CD4-positive, alpha-beta T cell treated with Interleukin-10 for 1 hour (primary cell): ENCODE results near the gene TDRD12.
"Not testable (repeated sequence)": the region's sequence is repeated elsewhere in the genome, so short reads cannot be mapped to it uniquely, and the experiment has no call there.

Experiments
- DNase-seq: peaks from one replicate; pipeline ENCODE4 v3.0.0-alpha.2; 2020

TDRD12 gene

DNA sequence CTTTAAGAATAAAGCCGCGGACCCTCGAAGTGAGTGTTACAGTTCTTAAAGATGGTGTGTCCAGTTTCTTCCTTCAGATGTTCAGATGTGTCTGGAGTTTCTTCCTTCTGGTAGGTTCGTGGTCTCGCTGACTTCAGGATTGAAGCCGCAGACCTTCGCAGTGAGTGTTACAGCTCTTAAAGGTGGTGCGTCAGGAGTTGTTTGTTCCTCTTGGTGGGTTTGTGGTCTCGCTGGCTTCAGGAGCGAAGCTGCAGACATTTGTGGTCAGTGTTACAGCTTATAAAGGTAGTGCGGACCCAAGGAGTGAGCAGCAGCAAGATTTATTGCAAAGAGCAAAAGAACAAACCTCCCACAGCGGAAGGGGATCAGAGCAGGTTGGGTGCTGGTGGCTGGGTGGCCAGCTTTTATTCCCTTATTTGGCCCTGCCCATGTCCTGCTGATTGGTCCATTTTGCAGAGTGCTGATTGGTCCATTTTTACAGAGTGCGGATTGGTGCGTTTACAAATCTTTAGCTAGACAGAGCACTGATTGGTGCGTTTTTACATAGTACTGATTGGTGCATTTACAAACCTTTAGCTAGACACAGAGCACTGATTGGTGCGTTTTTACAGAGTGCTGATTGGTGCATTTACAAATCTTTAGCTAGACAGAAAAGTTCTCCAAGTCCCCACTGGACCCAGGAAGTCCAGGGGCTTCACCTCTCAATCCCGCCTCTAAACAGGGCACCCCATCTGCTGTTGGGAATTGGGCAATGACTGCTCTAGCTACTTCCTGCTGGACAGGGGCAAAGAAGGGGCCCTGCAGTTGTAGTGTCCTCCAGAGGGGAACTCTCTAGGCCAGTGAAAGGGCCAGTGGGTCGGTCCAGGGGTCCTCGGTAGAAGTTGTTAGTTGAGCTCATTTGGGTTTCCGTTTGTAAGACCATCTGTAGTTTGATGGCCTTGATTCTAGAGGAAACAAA is 26.1 kb upstream of the TDRD12 start:
- DNase-seq: peak; percentile 58

- not testable (repeated sequence) for DNase-seq
These were observed 25.3 kb upstream of the TDRD12 start for GRCh38 chr19:32694316-32694715.

DNA sequence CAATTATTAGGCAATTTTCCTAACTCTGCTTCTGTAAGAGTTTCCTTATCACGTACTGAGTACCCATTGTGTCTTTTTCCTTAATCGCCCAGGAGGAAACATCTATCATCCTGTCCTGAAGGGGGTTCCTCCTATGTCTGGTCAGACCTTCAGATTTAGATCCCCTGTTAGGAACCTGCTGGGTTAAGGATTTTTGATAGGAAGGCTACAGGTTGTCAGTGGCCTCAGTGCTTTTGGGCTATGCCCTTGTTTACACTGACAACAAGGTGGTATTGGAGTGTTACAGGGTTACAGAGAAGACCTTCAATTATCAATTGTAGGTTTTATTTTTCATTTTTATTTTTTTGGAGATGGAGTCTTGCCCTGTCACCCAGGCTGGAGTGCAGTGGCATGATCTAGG is 24.7 kb upstream of the TDRD12 start:
- DNase-seq: not testable (repeated sequence)

DNA sequence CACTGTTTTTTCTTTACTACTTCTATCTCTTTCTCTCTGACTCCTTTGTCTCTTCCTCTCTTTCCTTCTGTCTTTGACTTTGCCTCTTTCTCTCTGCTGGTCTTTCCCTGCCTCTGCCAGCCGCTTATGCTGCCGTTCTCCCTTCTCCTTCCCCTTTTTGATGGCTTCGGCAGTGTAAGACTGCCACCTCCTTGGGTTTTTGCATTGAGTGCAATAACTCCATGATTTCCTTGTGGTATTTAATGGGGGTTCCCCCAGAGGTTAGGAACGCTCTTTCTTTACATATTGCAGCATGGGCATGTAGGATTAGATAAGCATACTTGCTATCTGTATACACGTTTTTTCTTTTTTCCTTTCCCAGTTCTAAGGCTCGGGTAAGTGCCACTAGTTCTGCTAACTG is 24.1 kb upstream of the TDRD12 start:
- DNase-seq: not testable (repeated sequence)

DNA sequence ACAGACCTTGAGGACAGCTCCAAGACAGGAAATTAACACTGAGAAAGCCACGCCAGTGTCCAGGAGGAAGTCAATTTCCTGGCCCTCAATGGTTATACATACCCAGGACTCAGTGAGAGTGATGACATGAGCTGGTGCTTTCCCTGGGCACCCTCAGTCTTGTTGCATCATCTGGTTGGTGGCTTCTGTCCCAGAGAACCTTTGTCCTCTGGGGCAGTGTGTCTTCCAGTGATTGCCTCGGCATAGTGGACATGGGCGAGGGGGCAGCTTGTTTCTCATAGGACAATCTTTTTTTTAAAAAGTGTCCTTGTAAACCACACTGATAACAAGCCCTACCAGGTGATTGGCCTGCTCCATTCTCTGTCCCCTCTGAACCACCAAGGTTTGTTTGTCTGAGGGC is 22.8 kb upstream of the TDRD12 start:
- DNase-seq: not testable (repeated sequence)

- DNase-seq: not testable (repeated sequence)
These were observed 19.4 kb upstream of the TDRD12 start for GRCh38 chr19:32700129-32700528.

- no peak for DNase-seq
These were observed 17.6 kb upstream of the TDRD12 start for GRCh38 chr19:32702010-32702409.

DNA sequence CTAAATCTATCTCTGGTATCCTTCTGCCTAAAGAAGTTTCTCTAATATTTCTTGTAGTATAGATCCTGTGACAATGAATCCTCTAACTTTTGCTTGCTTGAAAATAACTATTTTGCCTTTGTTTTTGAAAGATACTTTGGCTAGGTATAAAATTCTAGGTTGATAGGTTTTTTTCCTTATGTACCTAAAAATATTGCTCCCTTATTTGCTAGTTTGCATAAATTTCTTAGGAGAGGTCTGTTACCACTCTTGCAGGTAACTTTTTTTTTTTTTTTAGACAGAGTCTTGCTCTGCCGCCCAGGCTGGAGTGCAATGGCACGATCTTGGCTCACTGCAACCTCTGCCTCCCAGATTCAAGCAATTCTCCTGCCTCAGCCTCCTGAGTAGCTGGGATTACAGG is 15.6 kb upstream of the TDRD12 start:
- DNase-seq: not testable (repeated sequence)

DNA sequence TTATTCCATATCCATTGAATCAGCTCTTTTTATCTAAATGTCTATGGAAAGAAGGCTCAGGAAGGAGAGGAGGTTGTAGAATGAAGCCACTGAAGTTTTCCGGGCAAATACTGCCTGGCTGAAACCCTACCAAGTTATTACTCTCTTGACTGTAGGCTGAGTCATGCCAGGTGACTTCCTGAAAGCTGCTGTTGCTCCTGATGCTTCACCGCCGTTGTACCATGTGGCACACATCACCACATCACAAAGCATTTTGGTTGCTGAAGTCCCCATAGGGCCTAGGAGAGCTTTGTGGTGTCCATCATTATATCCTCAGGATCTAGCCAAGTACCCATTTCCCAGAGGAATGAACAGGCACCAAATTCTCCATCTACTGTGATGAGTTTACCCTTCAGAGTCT is 11.1 kb upstream of the TDRD12 start:
- peak; percentile 13 for DNase-seq

DNA sequence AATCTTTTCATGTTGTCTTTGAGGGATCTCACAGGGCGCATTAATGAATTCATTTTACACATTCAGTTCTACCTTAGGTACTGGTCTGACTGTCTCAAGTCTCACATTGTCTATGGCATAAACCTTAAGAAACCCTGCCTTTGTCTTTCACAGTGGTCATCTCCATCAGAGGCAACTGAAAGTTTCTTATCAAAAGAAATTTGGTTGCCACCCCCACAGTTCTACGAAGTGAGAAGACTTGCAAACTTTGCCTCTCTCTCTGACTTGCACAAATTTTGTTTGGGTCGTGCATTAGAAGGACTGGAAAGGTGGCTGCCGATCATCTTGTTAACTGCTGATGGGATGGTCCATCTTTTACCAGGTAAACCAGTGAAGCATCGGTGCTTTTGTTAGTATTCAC is 10.5 kb upstream of the TDRD12 start:
- DNase-seq: no peak

GRCh38 chr19:32711747-32712146 is 7.8 kb upstream of the TDRD12 start:
- no peak for DNase-seq

DNA sequence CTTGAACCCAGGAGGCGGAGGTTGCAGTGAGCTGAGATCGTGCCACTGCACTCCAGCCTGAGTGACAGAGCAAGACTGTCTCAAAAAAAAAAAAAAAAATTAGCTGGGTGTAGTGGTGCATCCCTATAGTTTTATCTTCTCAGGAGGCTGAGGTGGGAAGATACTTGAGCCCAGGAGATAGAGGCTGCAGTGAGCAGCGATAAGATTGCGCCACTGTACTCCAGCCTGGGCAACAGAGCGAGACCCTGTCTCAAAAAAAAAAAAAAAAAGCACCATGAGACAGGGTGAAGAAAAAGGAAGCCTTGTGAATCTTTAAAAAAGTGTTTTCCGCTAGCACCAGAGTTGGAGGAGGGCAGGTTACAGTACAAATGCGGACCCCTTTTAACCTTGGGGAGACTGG is 3.4 kb upstream of the TDRD12 start:
- not testable (repeated sequence) for DNase-seq

GRCh38 chr19:32717496-32717895 is 2.1 kb upstream of the TDRD12 start:
- DNase-seq: no peak

- DNase-seq: no peak
These were observed 1.3 kb upstream of the TDRD12 start for GRCh38 chr19:32718286-32718685.

DNA sequence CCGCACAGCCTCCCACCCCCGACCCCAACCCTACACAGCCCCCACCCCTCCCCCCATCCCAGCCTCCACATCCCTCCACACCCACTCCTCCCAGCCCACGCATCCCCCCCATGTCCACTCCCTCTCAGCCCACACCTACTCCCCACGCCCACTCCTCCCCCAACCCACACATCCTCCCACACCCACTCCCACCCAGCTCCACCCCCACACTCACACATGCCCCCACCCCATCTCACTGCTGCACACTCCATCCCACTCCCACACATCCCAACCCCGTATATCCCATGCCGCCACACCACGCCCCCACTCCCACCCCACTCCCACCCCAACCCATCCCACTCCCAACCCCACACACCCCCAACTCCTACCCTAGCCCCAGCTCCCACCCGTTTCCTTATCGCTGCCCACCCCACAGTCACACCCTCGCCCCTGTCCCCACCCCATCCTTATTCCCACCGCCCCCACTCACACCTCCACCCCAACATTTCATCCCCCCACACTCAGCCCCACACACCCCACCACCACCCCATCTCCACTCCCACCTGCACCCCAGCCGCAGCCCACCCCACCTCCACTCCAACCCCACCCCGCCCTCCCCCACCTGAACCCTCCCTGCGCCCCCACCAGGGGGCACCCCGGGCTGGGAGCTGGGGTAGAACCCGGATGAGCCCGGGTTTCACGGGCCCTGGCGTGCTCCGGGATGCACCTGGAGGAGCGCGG is 809 bp downstream of the TDRD12 start:
- no peak for DNase-seq

DNA sequence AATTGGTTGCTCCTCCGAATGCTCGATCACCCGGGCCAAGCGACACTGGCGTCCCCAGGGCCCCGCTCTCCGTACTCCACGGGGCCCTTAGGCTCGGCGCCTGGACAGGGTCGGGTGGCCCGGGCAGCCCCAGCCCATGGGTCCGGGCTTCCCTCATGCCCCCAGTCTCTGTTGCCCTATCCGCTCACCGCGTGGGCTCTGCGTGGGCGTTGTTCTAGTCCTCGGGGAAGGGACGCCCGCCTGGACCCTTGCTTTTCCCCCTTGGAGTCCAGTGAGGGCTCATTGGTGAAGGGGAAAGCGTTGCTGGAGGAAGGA is 1.3 kb downstream of the TDRD12 start:
- DNase-seq: no peak

DNA sequence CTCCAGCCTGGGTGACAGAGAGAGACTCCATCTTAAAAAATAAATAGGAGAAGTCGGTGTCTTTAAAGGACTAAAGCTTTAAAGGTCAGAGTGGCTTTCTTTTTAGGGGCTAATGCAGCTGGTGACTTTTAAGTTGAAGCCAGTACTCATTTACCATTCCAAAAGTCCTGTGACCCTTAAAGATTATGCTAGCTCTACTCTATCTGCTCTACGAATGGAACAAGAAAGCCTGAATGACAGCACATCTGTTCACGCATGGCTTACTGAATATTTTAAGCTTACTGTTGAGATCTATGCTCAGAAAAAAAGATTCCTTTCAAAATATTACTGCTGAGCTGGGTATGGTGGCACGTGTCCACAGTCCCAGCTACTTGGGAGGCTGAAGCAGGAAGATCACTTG is 16.4 kb downstream of the TDRD12 start:
- DNase-seq: no peak

DNA sequence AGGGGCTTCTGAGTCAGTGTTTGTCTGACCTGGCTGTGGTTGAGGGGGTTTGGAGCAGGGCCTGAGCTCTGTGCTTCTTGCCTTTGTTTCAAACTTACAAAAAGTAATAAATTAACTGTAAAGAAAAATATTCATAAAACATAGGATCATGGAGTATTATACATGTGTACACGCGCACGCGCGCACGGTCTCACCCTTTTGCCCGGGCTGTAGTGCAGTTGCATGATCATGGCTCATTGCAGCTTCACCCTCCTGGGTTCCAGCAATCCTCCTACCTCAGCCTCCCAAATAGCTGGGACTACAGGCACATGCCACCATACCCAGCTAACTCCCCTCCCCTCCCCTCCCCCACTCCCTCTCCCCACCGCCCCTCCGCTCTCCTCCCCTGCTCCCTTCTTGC is 23.5 kb downstream of the TDRD12 start:
- no peak for DNase-seq

- no peak for DNase-seq
These were observed 23.9 kb downstream of the TDRD12 start for GRCh38 chr19:32743447-32743846.

DNA sequence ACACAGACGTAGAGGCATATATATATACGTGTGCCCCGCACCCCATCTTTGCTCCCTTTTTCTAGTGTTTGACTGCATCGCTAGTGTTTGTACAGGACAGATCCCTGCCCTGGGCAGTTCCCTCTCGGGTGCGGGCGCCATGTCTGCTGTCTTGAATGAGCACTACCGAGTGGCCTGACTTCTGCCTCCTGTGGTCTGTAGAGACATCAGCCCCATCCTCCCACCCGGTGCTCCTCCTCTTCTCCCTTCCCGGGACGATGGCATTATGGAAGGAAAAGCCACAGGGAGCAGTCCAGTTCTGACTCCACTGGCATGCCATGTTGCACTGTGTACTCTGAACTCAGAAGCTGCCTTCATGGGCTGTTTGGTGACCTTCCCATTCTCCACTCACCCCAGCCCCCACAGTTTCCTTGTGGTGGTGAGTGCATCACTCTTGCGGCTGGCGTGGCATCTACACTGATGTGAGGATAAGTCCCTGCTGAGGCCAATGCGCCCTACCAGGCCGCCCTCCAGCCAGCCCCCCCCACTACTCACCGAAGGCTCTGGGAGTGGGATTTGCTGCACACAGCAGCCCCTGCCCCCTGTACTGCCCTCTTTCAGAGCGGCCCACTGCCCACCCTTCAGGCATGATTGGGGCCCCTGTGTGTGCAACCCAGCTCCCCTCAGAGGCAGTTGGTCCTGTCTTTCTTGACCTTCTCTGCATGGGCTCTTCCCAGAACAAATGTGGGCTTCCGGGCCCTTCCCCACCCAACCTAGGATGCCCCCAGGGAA is 25.2 kb downstream of the TDRD12 start:
- no peak for DNase-seq

DNA sequence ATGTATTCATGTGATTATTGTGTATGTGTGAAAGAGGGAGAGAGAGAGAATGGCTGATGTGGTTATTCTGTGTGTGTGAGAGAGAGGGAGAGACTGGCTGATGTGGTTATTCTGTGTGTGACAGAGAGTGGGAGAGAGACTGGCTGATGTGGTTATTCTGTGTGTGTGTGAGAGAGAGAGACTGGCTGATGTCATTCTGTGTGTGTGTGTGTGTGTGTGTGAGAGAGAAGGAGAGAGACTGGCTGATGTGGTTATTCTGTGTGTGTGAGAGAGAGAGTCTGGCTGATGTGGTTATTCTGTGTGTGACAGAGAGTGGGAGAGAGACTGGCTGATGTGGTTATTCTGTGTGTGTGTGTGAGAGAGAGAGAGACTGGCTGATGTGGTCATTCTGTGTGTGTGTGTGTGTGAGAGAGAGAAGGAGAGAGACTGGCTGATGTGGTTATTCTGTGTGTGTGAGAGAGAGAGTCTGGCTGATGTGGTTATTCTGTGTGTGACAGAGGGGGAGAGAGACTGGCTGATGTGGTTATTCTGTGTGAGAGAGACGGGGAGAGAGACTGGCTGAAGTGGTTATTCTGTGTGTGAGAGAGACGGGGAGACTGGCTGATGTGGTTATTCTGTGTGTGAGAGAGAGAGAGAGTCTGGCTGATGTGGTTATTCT is 26.2 kb downstream of the TDRD12 start:
- DNase-seq: peak; percentile 57

DNA sequence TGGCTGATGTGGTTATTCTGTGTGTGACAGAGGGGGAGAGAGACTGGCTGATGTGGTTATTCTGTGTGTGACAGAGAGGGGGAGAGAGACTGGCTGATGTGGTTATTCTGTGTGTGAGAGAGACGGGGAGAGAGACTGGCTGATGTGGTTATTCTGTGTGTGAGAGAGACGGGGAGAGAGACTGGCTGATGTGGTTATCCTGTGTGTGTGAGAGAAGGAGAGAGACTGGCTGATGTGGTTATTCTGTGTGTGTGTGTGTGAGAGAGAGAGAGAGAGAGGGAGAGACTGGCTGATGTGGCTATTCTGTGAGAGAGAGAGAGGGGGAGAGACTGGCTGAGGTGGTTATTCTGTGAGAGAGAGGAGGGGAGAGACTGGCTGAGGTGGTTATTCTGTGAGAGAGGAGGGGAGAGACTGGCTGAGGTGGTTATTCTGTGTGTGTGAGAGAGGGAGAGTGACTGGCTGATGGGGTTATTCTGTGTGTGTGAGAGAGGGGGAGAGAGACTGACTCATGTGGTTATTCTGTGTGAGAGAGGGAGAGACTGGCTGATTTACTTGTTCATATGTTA is 27.1 kb downstream of the TDRD12 start:
- peak; percentile 70 for DNase-seq

DNA sequence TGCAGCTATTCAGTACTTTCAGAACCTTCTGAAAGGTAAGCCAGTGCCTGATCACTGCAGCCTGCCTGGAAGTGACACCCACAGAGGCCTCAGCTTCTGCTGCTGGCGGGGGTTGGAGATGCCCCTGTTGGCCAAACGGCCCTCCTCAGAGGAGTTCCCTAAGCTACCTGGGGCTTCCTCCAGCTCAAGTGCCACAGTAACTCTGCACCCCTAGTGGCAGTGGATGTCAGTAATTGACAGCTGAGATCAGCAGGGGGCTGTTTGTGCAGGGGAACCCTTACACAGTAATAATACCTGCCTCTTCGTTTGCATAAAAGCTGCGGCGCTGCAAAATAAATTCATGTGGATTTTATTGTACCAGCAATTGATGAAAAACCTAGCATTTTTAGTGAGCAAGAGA is 28.9 kb downstream of the TDRD12 start:
- DNase-seq: peak; percentile 2
